Panc1 (cell line): ENCODE measurements around the gene FN3K. TPM values are rescaled to one million over a fixed set of nuclear protein-coding genes. Genes with fewer than 3 reads are reported as not detected.

Source experiments
- ATAC-seq: fragments of 200-7000 bp; cut with Tn5 transposase; 2 replicates; pipeline ENCODE4 v1.9.1; 2020; ENCODE audit warnings: mild to moderate bottlenecking, moderate library complexity
- Bru-seq: library from RNA; stranded (reverse); fragments of 400-500 nt; gene quantifications from one replicate; lab custom pipeline; 2021; lab: Mats Ljungman, UMichigan
- BruChase-seq, 2 experiments: library from RNA; stranded (reverse); fragments of 400-500 nt; gene quantifications; one replicate each; lab custom pipeline; 2021; lab: Mats Ljungman, UMichigan
- BruUV-seq: library from RNA; stranded (reverse); fragments of 400-500 nt; replicated peaks from 2 replicates; lab custom pipeline; 2021; lab: Mats Ljungman, UMichigan
- CTCF ChIA-PET: fragments of 300-600 bp; sonication (Branson Sonifier 250); formaldehyde crosslinking; loops from one replicate; lab custom pipeline; 2022; ENCODE audit warnings: antibody characterized with exemption; lab: Charles Lee
- POLR2A ChIA-PET: fragments of 300-600 bp; sonication (Branson Sonifier 250); formaldehyde crosslinking; loops from one replicate; lab custom pipeline; 2022; ENCODE audit warnings: antibody characterized with exemption; lab: Charles Lee
- DNase-seq: peaks from one replicate; pipeline ENCODE4 v3.0.0-alpha.2; 2010; ENCODE audit warnings: low read depth, low spot score
- H3K27ac ChIP-seq: 2 replicates; pipeline ENCODE4 v1.5.1; 2011; ENCODE audit warnings: mild to moderate bottlenecking, low read length, inconsistent platforms
- H3K27me3 ChIP-seq: fragments of 200-500 bp; sonication (Bioruptor generic); 2 replicates; pipeline ENCODE4 v1.6.0; 2014; ENCODE audit warnings: low read length, inconsistent platforms; ENCODE audit not compliant: control insufficient read depth, insufficient read depth
- H3K36me3 ChIP-seq: fragments of 200-500 bp; sonication (Bioruptor generic); 2 replicates; pipeline ENCODE4 v1.5.1; 2014; ENCODE audit warnings: inconsistent platforms, mild to moderate bottlenecking, low read length, moderate library complexity; ENCODE audit not compliant: control insufficient read depth, insufficient read depth
- H3K4me1 ChIP-seq: 2 replicates; pipeline ENCODE4 v1.5.1; 2011; ENCODE audit warnings: inconsistent platforms, mild to moderate bottlenecking, low read length, moderate library complexity; ENCODE audit not compliant: control insufficient read depth, insufficient read depth
- H3K4me3 ChIP-seq, 2 experiments: 2 replicates each; pipeline ENCODE4 v1.5.1; 2011 to 2012; ENCODE audit warnings: low read depth in 2 of 2, low read length in 2 of 2, mild to moderate bottlenecking in 2 of 2, inconsistent platforms in 1 of 2, moderate library complexity in 1 of 2
- H3K9me3 ChIP-seq: fragments of 200-500 bp; sonication (Bioruptor generic); 2 replicates; pipeline ENCODE4 v1.5.1; 2014; ENCODE audit warnings: low read depth, mild to moderate bottlenecking, inconsistent platforms, low read length, moderate library complexity; ENCODE audit not compliant: control insufficient read depth, insufficient read depth
- POLR2AphosphoS5 ChIP-seq: IDR thresholded peaks from 2 replicates; pipeline ENCODE4 v1.6.1; 2012; ENCODE audit warnings: mild to moderate bottlenecking, low read depth, low read length, moderate library complexity
- REST ChIP-seq, 2 experiments: IDR thresholded peaks; 2 replicates each; pipeline ENCODE4 v1.6.1; 2011 to 2012; ENCODE audit warnings: low read depth in 2 of 2, control low read depth in 1 of 2, low read length in 1 of 2, mild to moderate bottlenecking in 1 of 2, moderate library complexity in 1 of 2; ENCODE audit not compliant: insufficient read depth in 1 of 2
- SIN3A ChIP-seq: IDR thresholded peaks from 2 replicates; pipeline ENCODE4 v1.6.1; 2012; ENCODE audit warnings: low read depth, mild to moderate bottlenecking, low read length, moderate library complexity, borderline replicate concordance; ENCODE audit not compliant: insufficient read depth
- TCF7L2 ChIP-seq: IDR thresholded peaks from 2 replicates; pipeline ENCODE4 v1.6.1; 2011; ENCODE audit warnings: mild to moderate bottlenecking, low read depth, low read length, inconsistent platforms
- in situ Hi-C: cut with HindIII; loops from 2 replicates; pipeline ENCODE4 v1.10.0; 2016; ENCODE audit warnings: low sequenced_read_pairs, low pct_unique_long_range_greater_than_20kb
- intact Hi-C: fragments of 100-400 bp; cut with micrococcal nuclease; formaldehyde crosslinking; loops from one replicate; pipeline ENCODE4 v1.10.0; 2022; ENCODE audit not compliant: unreplicated experiment
- long read RNA-seq: library from polyadenylated mRNA; unstranded; transcript quantifications from one replicate; pipeline ENCODE4 v2.0.0, GENCODE V29; 2021; ENCODE audit not compliant: unreplicated experiment
- polyA plus RNA-seq: library from polyadenylated mRNA; unstranded; fragments of >200 nt; gene quantifications from one replicate; pipeline ENCODE4 v1.2.1, GENCODE V29; 2012; ENCODE audit warnings: missing spikeins; ENCODE audit not compliant: insufficient read length
- total RNA-seq: library from RNA; stranded (reverse); gene quantifications from one replicate; pipeline ENCODE4 v1.2.1, GENCODE V29; 2021; ENCODE audit not compliant: unreplicated experiment
- TF ChIP-seq, protein P1 (sequence below): fragments of 450-650 bp; IDR thresholded peaks from 2 replicates; pipeline ENCODE4 v1.5.1; 2017; ENCODE audit warnings: mild to moderate bottlenecking

The FN3K gene
- total RNA-seq (34.8 TPM), Bru-seq, nascent RNA (percentile 58 among the genes with signal in this experiment), BruChase-seq, experiment 1, labeled RNA remaining after a 2-hour chase (percentile 60 among the genes with signal in this experiment), BruChase-seq, experiment 2, labeled RNA remaining after a 6-hour chase (percentile 63 among the genes with signal in this experiment)
- 56.1 TPM for polyA plus RNA-seq
- long read RNA-seq, partial matches to known transcripts, result 1 of 3 reads
- long read RNA-seq, other reads (novel, unspliced or antisense), result 2 of 3 reads

DNA sequence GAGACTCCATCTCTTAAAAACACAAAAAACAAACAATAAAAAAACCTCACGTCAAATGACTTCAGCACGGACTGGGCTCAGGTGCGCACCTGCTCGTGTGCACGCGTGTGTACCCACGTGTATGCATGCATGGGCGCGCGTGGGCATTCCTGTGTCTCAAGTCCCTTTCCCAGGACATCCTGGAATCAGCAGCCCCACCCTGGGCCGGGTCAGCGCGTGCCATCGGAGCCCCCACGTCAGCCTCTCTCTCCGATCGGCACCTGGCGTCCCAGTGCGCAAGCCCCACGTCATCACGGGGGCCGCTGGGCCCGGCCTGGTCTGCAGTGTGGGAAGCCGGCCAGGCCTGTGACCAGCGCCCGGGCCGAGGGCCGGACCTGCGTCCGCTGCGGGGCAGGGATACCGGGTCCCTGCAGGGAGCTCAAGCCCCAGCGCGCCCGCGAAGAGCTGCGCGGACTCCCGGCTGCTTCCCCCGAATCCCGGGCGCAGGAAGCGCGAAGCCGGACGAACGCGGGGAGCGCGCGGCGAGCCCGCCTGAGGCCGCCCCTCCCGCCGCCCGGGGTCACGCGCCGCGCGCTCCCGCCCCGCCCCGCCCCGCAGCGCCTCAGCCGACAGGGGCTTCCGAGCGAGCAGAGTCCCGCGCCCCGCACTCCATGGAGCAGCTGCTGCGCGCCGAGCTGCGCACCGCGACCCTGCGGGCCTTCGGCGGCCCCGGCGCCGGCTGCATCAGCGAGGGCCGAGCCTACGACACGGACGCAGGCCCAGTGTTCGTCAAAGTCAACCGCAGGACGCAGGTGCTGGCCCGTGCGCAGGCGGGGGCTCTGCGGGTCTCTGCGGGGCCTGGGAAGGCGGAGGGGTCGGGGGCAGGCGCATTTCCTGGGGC, at the start of gene FN3K:
Gene FN3K, plus strand, starts transcription at position 629 of the 880 bp plus-strand sequence. Its CDS starts 22 bp downstream, at position 651.
- CTCF ChIA-PET, result interaction anchor here (0.6 kb wide), 1 partner anchor 309 kb away, joined by 7 read pairs; no protein-coding TSS in a partner anchor
- TF ChIP-seq, protein P1, sequence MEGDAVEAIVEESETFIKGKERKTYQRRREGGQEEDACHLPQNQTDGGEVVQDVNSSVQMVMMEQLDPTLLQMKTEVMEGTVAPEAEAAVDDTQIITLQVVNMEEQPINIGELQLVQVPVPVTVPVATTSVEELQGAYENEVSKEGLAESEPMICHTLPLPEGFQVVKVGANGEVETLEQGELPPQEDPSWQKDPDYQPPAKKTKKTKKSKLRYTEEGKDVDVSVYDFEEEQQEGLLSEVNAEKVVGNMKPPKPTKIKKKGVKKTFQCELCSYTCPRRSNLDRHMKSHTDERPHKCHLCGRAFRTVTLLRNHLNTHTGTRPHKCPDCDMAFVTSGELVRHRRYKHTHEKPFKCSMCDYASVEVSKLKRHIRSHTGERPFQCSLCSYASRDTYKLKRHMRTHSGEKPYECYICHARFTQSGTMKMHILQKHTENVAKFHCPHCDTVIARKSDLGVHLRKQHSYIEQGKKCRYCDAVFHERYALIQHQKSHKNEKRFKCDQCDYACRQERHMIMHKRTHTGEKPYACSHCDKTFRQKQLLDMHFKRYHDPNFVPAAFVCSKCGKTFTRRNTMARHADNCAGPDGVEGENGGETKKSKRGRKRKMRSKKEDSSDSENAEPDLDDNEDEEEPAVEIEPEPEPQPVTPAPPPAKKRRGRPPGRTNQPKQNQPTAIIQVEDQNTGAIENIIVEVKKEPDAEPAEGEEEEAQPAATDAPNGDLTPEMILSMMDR, result no peak
- TF ChIP-seq POLR2AphosphoS5 (peak; percentile 74), SIN3A (0 out of 2 replicates have a peak, but pooled peaks have one; percentile 76)
- in situ Hi-C loops, result no loop called here
- H3K27ac ChIP-seq, result peak within 1 kb of the TSS; percentile 76
- no peaks in the 10 kb centered on the region for H3K36me3 ChIP-seq
- no peaks in the 10 kb centered on the region for H3K27me3 ChIP-seq
- H3K4me1 ChIP-seq, result no peaks in the 10 kb centered on the region
- ATAC-seq (peak; percentile 89), DNase-seq (no peak)
- peak within 1 kb of the TSS; percentile 56 to 70 for H3K4me3 ChIP-seq
- H3K9me3 ChIP-seq, result no peaks in the 10 kb centered on the region; the same call in 1 of the 2 replicates
- intact Hi-C loops, result no loop called here
- BruUV-seq, result no TSS peak
- POLR2A ChIA-PET, result no interaction called here

DNA sequence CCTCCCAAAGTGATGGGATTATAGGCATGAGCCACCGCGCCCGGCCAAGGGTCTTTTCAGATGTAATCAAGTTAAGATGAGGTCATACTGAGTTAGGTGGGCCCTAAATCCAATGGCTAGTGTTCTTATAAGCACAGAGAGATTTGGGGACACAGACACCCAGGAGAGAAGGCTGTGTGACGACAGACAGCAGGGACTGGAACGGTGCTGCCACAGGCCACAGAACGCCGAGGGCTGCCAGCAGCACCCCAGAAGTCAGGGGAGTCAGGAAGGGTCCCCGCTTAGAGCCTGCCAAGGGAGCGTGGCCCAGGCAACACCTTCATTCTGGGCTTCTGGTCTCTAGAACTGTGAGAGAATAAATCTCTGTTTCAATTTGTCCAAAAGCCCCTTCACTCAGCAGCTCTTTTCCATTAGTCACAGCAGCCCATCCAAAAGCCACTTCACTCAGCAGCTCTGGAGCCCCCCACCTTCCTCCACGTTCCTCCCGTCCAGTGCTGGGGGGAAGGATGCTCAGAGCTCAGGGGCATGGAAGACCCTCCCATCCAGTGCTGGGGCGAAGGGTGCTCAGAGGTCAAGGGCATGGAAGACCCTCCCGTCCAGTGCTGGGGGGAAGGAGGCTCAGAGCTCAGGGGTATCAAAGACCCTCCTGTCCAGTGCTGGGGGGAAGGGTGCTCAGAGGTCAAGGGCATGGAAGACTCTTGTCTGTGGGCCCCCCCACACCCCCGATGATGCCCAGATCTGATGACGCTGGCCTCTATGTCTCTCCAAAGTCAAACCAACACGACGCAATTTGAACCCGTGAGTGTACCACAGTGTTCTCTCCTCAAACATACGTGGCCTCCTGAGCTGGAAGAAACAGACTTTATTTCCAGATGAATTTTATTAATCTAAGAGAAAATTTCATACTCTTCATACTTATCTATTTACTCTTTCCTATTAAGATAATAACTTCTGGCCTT, 48.8 kb upstream of the FN3K start:
- BruUV-seq, result no TSS peak
- Histone ChIP-seq H3K4me1 (no peaks in the 10 kb centered on the region), H3K27me3 (no peaks in the 10 kb centered on the region), H3K36me3 (no peaks in the 10 kb centered on the region), H3K27ac (no peak overlapping the region), H3K9me3 (no peaks in the 10 kb centered on the region), H3K4me3 (no peak overlapping the region)
- ATAC-seq, result no peak
- TF ChIP-seq POLR2AphosphoS5 (no peak), REST (IDR thresholded peaks at IDR 0.05; ENCODE audit: insufficient read depth in 1 of 2, low read depth in 2 of 2, low read length in 1 of 2) (no peak), TCF7L2 (no peak), SIN3A (no peak)
- TF ChIP-seq, protein P1, result no peak
- POLR2A ChIA-PET, result no interaction called here
- no peak for DNase-seq
- in situ Hi-C loops (no loop called here), intact Hi-C loops (no loop called here)
- CTCF ChIA-PET, result no interaction called here
